Left renal cortex interstitium (tissue), 4 donors: ENCODE results near the gene JPH4. TPM values are rescaled to one million over a fixed set of nuclear protein-coding genes. Genes with fewer than 3 reads are reported as not detected.

Experiments used
- DNase-seq, 4 donors: peaks; one replicate each; pipeline ENCODE4 v3.0.0-alpha.2; 2013; ENCODE audit warnings: low read depth in 4 of 4, low spot score in 2 of 4, missing footprints in 1 of 4
- polyA plus RNA-seq, 4 donors: library from polyadenylated mRNA; unstranded; fragments of 120-200 nt; gene quantifications; one replicate each; pipeline ENCODE4 v1.2.1, GENCODE V29; 2013; ENCODE audit not compliant: insufficient read length in 4 of 4

The JPH4 gene
- polyA plus RNA-seq, 4 donors, result 10.5 to 14.7 (median 10.9) TPM

DNA sequence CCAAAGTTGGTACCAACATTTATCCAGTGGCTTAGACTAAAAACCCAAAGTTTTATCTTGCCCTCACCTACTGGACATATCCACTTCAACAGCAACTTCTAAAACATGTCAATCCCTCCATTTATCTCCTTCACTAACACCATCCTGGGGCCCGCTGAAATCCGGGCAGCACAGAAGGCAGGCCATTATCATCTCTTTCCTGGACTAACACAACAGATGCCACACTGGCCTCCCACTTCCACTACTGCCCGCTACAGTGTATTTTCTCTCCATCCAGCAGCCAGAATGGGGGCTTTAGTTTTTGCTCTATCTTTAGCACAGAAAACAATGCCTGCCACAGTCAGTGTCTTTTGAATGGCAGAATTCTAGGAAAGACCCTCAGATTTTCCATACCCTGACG is 42.6 kb downstream of the JPH4 start:
- DNase-seq, result no peak

DNA sequence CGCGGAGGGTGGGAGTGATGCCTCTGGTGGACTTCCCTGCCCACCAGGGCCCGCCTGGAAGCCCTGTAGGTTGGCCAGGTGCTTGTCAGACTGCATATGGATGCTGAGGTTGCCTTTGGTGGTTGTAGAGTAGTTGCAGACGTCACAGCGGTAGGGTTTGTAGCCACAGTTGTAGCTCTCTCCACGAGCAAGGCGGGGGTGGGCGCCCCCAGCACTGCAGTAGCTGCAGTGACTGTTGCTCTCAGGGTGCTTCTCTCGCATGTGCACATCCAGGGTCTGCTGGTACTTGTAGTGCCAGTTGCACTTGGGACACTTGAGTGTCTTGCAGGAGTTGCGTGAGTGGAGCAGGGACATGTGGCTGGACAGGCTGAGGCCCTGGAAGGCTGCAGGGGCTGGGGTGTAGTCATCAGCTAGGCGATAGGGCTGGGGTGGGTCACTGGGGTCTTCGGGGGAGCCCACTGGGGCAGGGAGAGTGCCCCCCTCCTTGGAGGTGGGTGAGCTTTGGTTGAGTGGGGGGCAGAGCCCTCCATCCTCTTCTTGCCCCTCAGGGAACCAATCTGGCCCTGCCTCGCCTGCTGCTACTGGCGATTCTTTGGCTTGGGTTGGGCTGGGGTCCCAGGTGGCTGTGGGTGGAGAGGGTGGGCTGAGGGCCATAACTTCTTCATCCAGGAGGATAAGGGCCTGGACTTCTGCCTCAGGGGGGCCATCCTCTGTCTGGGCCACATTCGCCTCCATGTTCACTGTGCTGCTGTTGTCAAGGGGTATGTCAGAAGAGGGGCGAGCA is 44.7 kb downstream of the JPH4 start:
- DNase-seq, result no peak

DNA sequence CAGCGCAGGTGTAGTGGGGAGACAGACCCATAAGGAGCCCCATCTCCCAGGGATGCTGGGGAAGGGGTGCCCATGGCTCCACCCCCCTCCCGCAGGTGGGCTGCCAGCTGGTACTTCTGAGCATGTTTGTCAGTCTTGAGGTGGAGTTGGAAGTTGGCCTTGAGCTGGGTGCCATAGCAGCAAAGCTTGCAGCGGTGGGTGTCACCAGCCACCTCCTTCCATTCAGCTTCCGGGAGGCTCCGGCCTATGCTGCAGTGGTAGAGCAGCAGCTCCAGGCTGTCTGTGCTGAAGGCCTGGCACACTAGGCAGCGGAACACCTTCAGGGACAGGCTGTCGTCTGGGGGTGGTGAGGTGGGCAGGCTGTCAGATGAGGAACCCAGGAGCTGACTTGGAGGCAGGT is 45.9 kb downstream of the JPH4 start:
- DNase-seq, result no peak

DNA sequence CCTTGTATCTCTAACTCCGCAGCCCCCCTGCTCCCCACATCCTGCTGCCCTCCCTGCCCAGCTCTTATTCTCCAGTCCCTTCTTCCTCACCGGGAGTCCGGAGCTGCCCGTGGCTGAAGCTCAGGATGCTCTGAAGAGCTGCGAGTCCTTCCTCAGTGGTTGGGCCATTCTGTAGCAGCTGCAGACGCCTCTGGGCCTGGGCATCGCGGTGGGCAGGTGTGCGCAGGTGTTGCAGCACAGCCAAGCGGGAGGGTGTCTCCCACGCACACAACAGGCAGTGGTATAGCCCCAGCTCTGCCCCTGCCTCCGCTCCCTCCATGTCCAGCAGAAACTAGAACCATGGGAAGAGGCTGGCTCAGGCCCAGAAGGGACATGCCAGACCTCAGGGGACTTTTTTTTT is 47.2 kb downstream of the JPH4 start:
- DNase-seq, result no peak

DNA sequence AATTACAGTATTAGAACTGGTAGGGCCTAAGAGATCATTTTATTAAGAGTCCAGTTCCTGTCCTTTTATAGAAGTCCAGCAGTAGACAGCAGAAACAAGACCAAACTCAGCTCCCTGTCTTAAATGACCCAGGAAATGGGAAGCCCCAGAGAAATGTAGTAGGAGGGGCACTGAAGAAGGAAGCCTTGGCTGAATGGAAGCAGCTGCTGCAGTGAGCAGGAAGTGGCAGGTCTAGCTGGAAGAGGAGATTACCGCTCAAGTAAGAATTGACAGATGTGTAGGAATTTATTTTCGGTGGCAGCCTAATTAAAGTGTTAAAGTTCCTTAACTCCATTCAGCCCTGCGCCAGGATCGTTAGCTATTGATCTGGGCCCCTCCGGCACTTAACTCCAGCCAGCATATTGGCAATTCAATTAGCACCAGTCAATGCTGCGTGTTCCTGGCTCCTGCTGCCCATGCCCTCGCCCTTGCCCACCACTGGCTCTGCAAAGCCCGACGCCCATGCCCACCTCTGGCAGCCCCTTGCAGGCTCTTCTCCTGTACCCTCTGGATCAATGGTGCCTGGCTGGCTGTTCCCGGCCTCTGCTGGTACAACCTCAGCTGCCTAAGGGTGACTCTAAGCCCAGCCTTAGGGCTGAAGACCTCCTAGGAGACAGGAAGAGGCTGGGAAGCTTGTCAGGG is 48.1 kb downstream of the JPH4 start:
- DNase-seq, result no peak

DNA sequence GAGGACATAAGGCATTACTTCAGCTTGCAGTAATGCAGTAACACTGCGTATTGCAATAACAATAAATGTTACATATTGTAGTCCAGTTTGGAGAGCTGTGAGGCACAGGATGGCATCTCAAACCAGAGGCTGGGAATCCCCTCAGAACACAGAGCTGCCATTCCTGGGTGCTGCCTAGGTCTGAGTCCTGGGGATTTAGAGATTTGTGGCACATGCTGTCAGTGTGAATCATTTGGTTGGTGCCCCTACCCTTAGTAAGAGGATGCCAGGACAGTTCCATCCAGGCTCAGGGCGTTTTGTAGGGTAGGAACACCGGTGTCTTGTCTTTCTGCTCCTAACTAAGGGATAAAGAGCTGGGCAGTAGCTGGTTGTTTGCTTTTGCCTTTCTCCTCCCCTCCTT is 49.6 kb downstream of the JPH4 start:
- no peak for DNase-seq

DNA sequence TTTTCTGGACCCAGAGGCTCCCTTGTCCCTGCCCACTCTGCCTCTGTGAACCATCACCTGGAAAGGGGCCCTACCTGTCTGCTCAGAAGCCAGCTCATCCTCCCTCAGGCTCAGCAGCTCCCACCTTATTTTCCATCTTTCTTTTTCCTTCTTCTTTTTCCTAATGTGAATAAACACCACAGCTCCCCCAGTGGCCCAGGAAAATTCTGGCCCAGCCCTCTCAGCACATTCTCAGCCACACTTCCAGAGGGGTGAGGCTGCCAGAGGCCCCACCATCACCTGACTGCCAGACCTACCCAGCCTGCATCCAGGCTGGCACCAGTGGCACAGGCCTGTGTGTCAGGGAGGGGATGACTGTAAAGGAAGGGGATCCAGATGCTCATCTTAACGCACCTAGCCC is 50.0 kb downstream of the JPH4 start:
- no peak for DNase-seq

DNA sequence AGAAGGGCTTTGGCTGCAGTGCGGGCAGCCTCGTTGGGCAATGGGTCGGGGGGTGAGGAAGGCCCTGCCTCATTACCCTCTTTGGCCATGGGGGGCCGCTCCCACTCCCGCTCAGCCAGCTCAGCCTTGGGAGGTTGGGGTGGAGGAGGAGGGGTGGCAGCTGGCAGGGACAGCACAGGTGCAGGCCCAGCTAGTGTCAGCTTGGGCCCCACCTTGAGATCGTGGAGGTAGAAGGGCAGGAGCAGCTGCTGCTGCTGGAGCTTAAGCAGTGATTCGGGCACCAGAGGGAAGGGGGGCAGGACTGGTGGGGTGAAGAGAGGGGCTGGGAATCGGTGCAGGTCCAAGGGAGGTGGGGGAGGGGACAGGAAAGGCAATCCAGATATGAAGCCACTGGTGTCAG is 53.0 kb downstream of the JPH4 start:
- DNase-seq, result no peak

DNA sequence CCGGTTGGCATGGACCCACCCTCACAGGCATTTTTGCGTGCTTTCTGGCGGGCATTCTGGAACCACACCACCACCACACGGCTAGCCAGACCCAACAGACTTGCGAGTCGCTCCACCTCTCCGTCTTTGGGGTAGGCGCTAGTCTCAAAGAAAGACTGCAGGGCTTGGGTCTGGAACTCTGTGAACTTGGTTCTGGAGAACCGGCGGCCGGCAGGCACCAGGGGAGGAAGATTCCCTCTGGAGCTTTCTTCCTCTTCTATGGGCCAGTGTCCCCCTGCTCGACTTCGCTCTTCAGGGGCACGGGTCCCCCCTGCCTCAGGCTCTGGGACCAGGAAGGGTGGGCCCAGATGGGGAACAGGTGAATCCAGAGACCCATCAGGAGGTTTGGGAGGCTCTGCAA is 53.6 kb downstream of the JPH4 start:
- DNase-seq, result no peak

DNA sequence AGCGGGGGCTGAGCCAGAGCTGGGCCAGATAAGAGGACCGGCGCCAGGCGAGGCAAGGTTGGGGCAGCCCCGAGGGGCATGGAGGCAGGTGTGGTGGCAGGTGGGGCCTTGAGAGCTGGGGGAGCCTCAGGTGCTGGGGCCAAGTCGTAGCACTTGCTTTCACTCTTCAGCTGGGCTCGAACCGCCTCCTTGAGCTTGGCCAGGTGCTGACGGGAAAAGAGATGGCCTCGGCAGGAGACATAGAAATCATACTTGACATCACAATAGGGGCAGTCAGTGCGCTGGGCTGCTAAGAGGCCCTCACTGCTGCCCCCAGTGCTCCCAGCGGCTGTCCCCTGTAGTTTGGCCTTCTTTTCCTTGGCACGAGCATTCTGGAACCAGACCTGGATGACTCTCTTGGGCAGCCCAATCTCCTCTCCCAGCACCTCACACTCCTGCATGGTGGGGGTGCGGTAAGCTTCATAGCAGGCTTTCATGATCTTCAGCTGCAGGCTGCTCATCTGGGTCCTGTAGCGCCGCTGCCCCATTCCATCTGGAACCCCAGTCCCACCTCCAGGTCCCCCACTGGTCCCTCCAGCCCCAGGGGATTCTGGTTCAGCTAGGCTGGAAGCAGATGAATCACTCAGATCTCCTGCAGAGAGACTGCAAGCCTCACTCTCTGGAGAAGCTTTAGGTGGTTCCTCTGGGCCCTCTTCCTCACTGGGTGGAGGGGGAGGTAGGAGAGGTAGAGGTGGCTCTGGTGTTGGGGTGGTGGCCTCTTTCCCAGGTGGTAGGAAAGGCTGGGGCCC is 55.2 kb downstream of the JPH4 start:
- DNase-seq, result no peak

DNA sequence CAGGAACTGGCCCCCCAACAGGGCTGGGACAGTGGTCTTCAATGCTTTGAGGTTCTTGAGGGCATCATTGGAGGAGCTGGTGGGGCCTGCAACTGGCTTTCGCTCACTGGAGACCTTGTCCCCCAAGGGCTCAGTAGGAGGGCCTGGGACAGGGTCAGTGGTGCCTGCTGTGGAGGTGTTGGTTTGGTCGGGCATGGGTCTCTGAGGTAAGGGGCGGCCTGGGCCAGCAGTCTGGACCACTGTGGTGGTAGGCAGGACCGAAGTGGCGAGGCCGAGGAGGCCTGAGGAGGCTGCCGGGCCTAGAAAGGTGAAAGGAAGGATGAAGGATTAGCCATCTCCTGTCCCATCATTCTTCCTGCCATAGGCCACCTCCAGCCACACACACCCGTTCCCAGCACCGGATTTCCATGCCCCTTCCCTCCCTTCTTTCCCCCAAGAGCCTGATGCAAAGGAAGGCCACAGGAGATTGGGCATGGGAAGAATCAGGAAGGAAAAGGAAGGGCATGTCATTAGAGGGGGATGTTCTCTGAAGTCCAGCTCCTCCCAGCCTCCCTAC is 55.9 kb downstream of the JPH4 start:
- DNase-seq, result no peak

DNA sequence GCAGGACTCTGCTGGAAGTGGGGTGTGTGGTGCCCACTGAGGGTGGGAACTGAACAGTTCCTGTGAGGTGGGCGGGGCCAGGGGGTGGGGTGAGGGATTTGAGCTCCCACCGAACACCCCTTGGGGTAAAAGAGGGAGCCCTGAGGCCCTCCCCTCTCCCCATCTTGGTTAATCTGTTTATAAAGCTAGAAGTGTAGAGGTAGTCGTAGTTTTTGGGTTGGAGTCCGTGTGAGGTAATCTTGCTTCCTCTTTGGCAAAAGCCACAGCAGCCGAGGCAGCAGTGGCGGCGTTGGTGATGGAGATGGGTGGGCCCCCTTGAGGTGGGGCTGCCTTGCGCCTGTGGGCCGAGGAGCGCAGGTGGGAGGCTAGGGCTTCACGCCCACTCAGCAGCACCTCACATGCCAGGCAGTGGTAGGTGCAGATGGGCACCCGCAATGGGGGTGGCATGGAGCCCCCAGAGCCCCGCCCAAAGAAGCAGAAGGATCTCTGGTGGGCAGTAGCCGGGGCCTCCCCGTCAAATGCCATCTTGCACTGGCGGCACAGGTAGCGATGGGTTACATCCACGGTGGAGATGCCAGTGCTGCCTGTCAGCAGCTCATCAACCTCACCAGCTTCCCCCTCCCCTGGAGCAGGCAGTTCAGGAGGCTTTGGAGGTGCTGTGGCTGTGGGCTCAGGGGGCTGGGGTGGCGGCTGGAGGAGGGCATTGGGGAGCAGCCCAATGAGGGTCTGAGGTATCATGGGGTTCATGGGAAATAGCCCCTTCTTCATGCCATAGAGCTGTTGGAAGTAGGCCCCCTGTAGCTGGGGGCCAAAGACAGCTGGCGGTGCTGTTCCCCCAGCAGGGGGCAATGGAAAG is 56.6 kb downstream of the JPH4 start:
- no peak for DNase-seq

DNA sequence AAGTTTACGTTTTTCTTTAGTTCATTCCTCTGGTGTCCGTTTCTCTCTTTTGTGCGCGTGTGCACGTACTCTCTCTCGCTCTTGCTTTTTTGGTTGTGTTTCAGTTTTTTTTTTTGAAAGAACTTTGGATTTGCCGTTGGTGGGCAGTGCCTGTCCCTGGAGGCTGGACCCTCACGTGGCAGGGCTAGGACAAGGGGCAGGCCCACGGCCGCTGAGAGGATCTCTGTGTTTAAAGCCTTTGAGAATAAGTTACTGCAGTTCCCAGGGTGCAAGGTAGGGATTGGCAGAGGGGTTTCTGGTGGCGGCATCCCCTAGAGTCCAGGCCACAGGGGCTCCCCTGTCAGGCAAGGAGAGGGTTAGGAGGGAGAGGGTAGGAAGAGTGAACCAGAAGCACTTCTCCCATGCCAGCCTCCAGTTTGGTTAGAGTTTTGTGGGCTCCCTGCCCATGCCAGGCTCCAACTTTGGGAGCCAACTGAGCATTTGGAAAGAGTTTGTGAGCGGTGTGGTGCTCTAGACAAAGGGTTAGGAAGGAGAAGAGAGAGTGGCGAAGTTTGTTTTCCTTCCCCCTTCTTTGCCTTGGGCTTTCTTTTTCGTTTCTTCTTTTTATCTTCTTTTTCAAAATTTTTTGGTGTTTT is 57.6 kb downstream of the JPH4 start:
- DNase-seq, result no peak

DNA sequence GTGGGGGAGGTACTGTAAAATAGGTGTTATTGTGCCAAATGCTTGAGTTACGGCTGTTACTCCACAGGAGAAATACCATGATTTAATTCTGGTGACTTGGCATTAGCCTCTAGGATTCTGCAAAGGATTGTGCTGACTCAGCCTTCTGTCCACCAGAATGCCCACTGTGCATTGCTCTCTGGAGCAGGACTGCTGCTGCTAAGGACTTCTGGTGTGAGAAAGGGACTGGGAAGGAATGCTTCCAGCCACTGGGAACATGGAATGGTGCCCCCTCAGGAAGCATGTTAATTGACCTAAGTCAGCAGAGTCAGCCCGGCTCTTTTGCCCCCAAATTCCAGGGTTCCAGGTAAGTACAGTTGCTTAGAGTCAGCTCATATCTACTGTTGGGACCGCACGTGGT is 59.9 kb downstream of the JPH4 start:
- no peak for DNase-seq

Other genes with a start within 250 kb of the JPH4 start
- gene SLC22A17, start 225.9 kb downstream of the JPH4 start, polyA plus RNA-seq, result 10 to 100 TPM; 50.8 to 79.6 (median 69.3) TPM
- 10 to 100 TPM; 30.5 to 56.8 (median 48.6) TPM for gene EFS, start 213.6 kb downstream of the JPH4 start, polyA plus RNA-seq
- not detected for gene IL25, start 206.0 kb downstream of the JPH4 start, polyA plus RNA-seq
- 1 to 10 TPM; 1.5 to 3.2 (median 2.7) TPM for gene CMTM5, start 201.7 kb downstream of the JPH4 start, polyA plus RNA-seq
- gene MYH6, start 170.5 kb downstream of the JPH4 start, polyA plus RNA-seq, result under 1 TPM; 0.21 to 0.35 (median 0.24) TPM
- under 1 TPM; 0.21 to 0.43 (median 0.33) TPM for gene MYH7, start 143.1 kb downstream of the JPH4 start, polyA plus RNA-seq
- 10 to 100 TPM; 61.7 to 74.2 (median 64.5) TPM for gene NGDN, start 109.1 kb downstream of the JPH4 start, polyA plus RNA-seq
- gene ZFHX2, start 27.0 kb downstream of the JPH4 start, polyA plus RNA-seq, result 10 to 100 TPM in 1 of 4 donors, 1 to 10 TPM in 3; 5.3 to 12.2 (median 8.3) TPM
- 10 to 100 TPM; 17.4 to 21.4 (median 19.0) TPM for gene THTPA, start 22.5 kb downstream of the JPH4 start, polyA plus RNA-seq
- 100 to 1,000 TPM in 2 of 4 donors, 10 to 100 TPM in 2; 56.1 to 130 (median 87.6) TPM for gene AP1G2, start 11.0 kb downstream of the JPH4 start, polyA plus RNA-seq
- 10 to 100 TPM; 29.0 to 66.8 (median 52.0) TPM for gene DHRS2, start 57.6 kb upstream of the JPH4 start, polyA plus RNA-seq